ENCODE measurements around the gene C12orf56. TPM values are rescaled to one million over a fixed set of nuclear protein-coding genes. Genes with fewer than 3 reads are reported as not detected.
A peak's percentile ranks its signal among the peaks of the same experiment; 100 is the strongest.

The C12orf56 gene
- total RNA-seq = not detected

GRCh38 chr12:64390275-64390851 is at the start of gene C12orf56:
Gene C12orf56 (minus strand): TSS chr12:64390758. CDS start chr12:64390565, 193 bp downstream.
- Mint-ChIP-seq H3K36me3 (ENCODE audit: low read depth) (no peaks in the 10 kb centered on the region), H3K9me3 (no peaks in the 10 kb centered on the region), H3K27ac (no peak within 1 kb of the TSS), H3K27me3 (no peaks in the 10 kb centered on the region), H3K4me3 (peak within 1 kb of the TSS; percentile 78), H3K4me1 (peaks cover 5% of the 10 kb centered on the region)
- ATAC-seq (replicated peaks) = peak; percentile 55

- ATAC-seq (replicated peaks) = no peak
- H3K27me3 Mint-ChIP-seq = no peaks in the 10 kb centered on the region
- H3K9me3 Mint-ChIP-seq = no peaks in the 10 kb centered on the region
- no peak overlapping the region for H3K27ac Mint-ChIP-seq
- H3K4me3 Mint-ChIP-seq = no peak overlapping the region
- peaks cover 4% of the 10 kb centered on the region for H3K4me1 Mint-ChIP-seq
- peaks cover 98% of the 10 kb centered on the region for H3K36me3 Mint-ChIP-seq (ENCODE audit: low read depth)
Measured at GRCh38 chr12:64440100-64440499, 49.5 kb upstream of the C12orf56 start.

- H3K9me3 Mint-ChIP-seq = no peaks in the 10 kb centered on the region
- H3K4me1 Mint-ChIP-seq = peaks cover 4% of the 10 kb centered on the region
- ATAC-seq (replicated peaks) = no peak
- H3K27me3 Mint-ChIP-seq = no peaks in the 10 kb centered on the region
- H3K4me3 Mint-ChIP-seq = no peak overlapping the region
- H3K36me3 Mint-ChIP-seq (ENCODE audit: low read depth) = peaks cover 100% of the 10 kb centered on the region
- no peak overlapping the region for H3K27ac Mint-ChIP-seq
Measured at GRCh38 chr12:64433915-64434314, 43.4 kb upstream of the C12orf56 start.

GRCh38 chr12:64431791-64432190 is 41.2 kb upstream of the C12orf56 start:
- no peaks in the 10 kb centered on the region for H3K27me3 Mint-ChIP-seq
- no peak for ATAC-seq (replicated peaks)
- H3K4me3 Mint-ChIP-seq = no peak overlapping the region
- H3K9me3 Mint-ChIP-seq = no peaks in the 10 kb centered on the region
- H3K36me3 Mint-ChIP-seq (ENCODE audit: low read depth) = peaks cover 100% of the 10 kb centered on the region
- no peak overlapping the region for H3K27ac Mint-ChIP-seq
- H3K4me1 Mint-ChIP-seq = no peaks in the 10 kb centered on the region

GRCh38 chr12:64430886-64431285 is 40.3 kb upstream of the C12orf56 start:
- Mint-ChIP-seq H3K27me3 (no peaks in the 10 kb centered on the region), H3K27ac (no peak overlapping the region), H3K4me3 (no peak overlapping the region), H3K9me3 (no peaks in the 10 kb centered on the region), H3K36me3 (ENCODE audit: low read depth) (peaks cover 100% of the 10 kb centered on the region), H3K4me1 (no peaks in the 10 kb centered on the region)
- no peak for ATAC-seq (replicated peaks)

- no peaks in the 10 kb centered on the region for H3K27me3 Mint-ChIP-seq
- H3K4me1 Mint-ChIP-seq = no peaks in the 10 kb centered on the region
- H3K27ac Mint-ChIP-seq = no peak overlapping the region
- no peaks in the 10 kb centered on the region for H3K9me3 Mint-ChIP-seq
- no peak for ATAC-seq (replicated peaks)
- H3K36me3 Mint-ChIP-seq (ENCODE audit: low read depth) = peaks cover 100% of the 10 kb centered on the region
- no peak overlapping the region for H3K4me3 Mint-ChIP-seq
Measured at GRCh38 chr12:64428956-64429355, 38.4 kb upstream of the C12orf56 start.

GRCh38 chr12:64427988-64428387 is 37.4 kb upstream of the C12orf56 start:
- Mint-ChIP-seq H3K36me3 (ENCODE audit: low read depth) (peaks cover 100% of the 10 kb centered on the region), H3K27me3 (no peaks in the 10 kb centered on the region), H3K4me1 (no peaks in the 10 kb centered on the region), H3K9me3 (no peaks in the 10 kb centered on the region), H3K27ac (no peak overlapping the region), H3K4me3 (no peak overlapping the region)
- no peak for ATAC-seq (replicated peaks)

- Mint-ChIP-seq H3K4me3 (no peak overlapping the region), H3K36me3 (ENCODE audit: low read depth) (peaks cover 100% of the 10 kb centered on the region)
Measured at GRCh38 chr12:64419696-64420095, 29.1 kb upstream of the C12orf56 start.

GRCh38 chr12:64418209-64418608 is 27.7 kb upstream of the C12orf56 start:
- no peak for ATAC-seq (replicated peaks)
- H3K27ac Mint-ChIP-seq = peak overlapping the region; percentile 63
- H3K9me3 Mint-ChIP-seq = no peaks in the 10 kb centered on the region
- H3K4me3 Mint-ChIP-seq = no peak overlapping the region
- H3K4me1 Mint-ChIP-seq = no peaks in the 10 kb centered on the region
- H3K27me3 Mint-ChIP-seq = no peaks in the 10 kb centered on the region
- peaks cover 100% of the 10 kb centered on the region for H3K36me3 Mint-ChIP-seq (ENCODE audit: low read depth)

More at GRCh38 chr12:64419696-64420095, 29.1 kb upstream of the C12orf56 start:
- Mint-ChIP-seq H3K27ac (no peak overlapping the region), H3K4me1 (no peaks in the 10 kb centered on the region), H3K9me3 (no peaks in the 10 kb centered on the region), H3K27me3 (no peaks in the 10 kb centered on the region)
- no peak for ATAC-seq (replicated peaks)

- Mint-ChIP-seq H3K4me3 (no peak overlapping the region), H3K9me3 (no peaks in the 10 kb centered on the region), H3K36me3 (ENCODE audit: low read depth) (peaks cover 99% of the 10 kb centered on the region), H3K4me1 (peaks cover 7% of the 10 kb centered on the region), H3K27ac (no peak overlapping the region), H3K27me3 (no peaks in the 10 kb centered on the region)
- ATAC-seq (replicated peaks) = no peak
Measured at GRCh38 chr12:64413884-64414283, 23.3 kb upstream of the C12orf56 start.

GRCh38 chr12:64412459-64412858 is 21.9 kb upstream of the C12orf56 start:
- no peak overlapping the region for H3K4me3 Mint-ChIP-seq
- H3K27ac Mint-ChIP-seq = no peak overlapping the region
- H3K27me3 Mint-ChIP-seq = no peaks in the 10 kb centered on the region
- no peak for ATAC-seq (replicated peaks)
- peaks cover 7% of the 10 kb centered on the region for H3K4me1 Mint-ChIP-seq
- H3K36me3 Mint-ChIP-seq (ENCODE audit: low read depth) = peaks cover 89% of the 10 kb centered on the region
- H3K9me3 Mint-ChIP-seq = no peaks in the 10 kb centered on the region

- Mint-ChIP-seq H3K27me3 (no peaks in the 10 kb centered on the region), H3K4me3 (no peak overlapping the region), H3K27ac (peak overlapping the region; percentile 22), H3K36me3 (ENCODE audit: low read depth) (peaks cover 79% of the 10 kb centered on the region), H3K4me1 (peaks cover 7% of the 10 kb centered on the region), H3K9me3 (no peaks in the 10 kb centered on the region)
- ATAC-seq (replicated peaks) = no peak
Measured at GRCh38 chr12:64411427-64411826, 20.9 kb upstream of the C12orf56 start.

GRCh38 chr12:64407342-64408223 is 17.0 kb upstream of the C12orf56 start:
- peaks cover 4% of the 10 kb centered on the region for H3K4me1 Mint-ChIP-seq
- H3K27ac Mint-ChIP-seq = no peak overlapping the region
- peak overlapping the region; percentile 90 for H3K4me3 Mint-ChIP-seq
- H3K9me3 Mint-ChIP-seq = no peaks in the 10 kb centered on the region
- no peak for ATAC-seq (replicated peaks)
- peaks cover 48% of the 10 kb centered on the region for H3K36me3 Mint-ChIP-seq (ENCODE audit: low read depth)
- no peaks in the 10 kb centered on the region for H3K27me3 Mint-ChIP-seq

GRCh38 chr12:64404470-64405256 is 14.1 kb upstream of the C12orf56 start:
- H3K36me3 Mint-ChIP-seq (ENCODE audit: low read depth) = peaks cover 19% of the 10 kb centered on the region
- peak overlapping the region; percentile 91 for H3K27ac Mint-ChIP-seq
- no peaks in the 10 kb centered on the region for H3K27me3 Mint-ChIP-seq
- peaks cover 9% of the 10 kb centered on the region for H3K4me1 Mint-ChIP-seq
- H3K9me3 Mint-ChIP-seq = no peaks in the 10 kb centered on the region
- peak overlapping the region; percentile 90 for H3K4me3 Mint-ChIP-seq
- ATAC-seq (replicated peaks) = peak; percentile 25

All from activated T-helper 17 cell treated with anti-CD3 and anti-CD28 coated beads, Interleukin-2, amount 50 U/mL, for 72 hours (primary cell).